Skeletal muscle satellite cell (primary cell): ENCODE data around the gene TDRD3.
"Not testable (repeated sequence)": the region's sequence is repeated elsewhere in the genome, so short reads cannot be mapped to it uniquely, and the experiment has no call there.

Source experiments
- H3K27me3 ChIP-seq: 2 replicates; pipeline ENCODE4 v1.7.0; 2013; ENCODE audit warnings: low read length; ENCODE audit not compliant: control insufficient read depth, insufficient read depth
- H3K36me3 ChIP-seq: 2 replicates; pipeline ENCODE4 v1.7.0; 2013; ENCODE audit warnings: mild to moderate bottlenecking, control low read depth, low read length; ENCODE audit not compliant: insufficient read depth
- H3K4me1 ChIP-seq: 2 replicates; pipeline ENCODE4 v1.7.0; 2013; ENCODE audit warnings: low read length; ENCODE audit not compliant: control insufficient read depth, insufficient read depth
- H3K4me2 ChIP-seq: 2 replicates; pipeline ENCODE4 v1.7.0; 2013; ENCODE audit warnings: mild to moderate bottlenecking, low read length
- H3K4me3 ChIP-seq: 2 replicates; pipeline ENCODE4 v1.7.0; 2013; ENCODE audit warnings: low read length
- H3K9ac ChIP-seq: 2 replicates; pipeline ENCODE4 v1.7.0; 2013; ENCODE audit warnings: mild to moderate bottlenecking, low read depth, low read length, moderate library complexity
- H3K9me3 ChIP-seq: replicated peaks from 2 replicates; pipeline ENCODE4 v1.7.0; 2013; ENCODE audit warnings: mild to moderate bottlenecking, control low read depth, low read length

Gene TDRD3

DNA sequence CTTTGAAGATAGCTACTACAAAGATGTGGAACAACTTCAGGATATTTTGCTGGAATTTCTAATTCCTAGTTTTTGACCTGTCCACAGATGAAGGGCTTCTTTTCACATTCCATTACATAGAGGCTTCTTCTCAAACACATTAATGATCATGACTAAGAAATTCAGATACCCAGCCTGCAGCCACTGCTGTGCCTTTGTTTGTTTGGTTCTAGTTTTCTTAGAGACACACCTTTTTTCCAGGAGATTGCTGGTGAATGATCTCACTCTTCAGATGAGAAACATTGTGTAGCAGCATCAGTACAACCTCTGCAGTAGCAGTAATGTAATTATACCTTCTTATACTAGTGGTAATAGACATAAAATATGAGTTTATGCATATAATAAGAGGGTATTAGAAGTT, 5.0 kb downstream of the TDRD3 start:
- no peaks in the 10 kb centered on the region for H3K9me3 ChIP-seq
- H3K4me1 ChIP-seq = peaks cover 14% of the 10 kb centered on the region
- no peaks in the 10 kb centered on the region for H3K36me3 ChIP-seq
- no peak overlapping the region for H3K4me3 ChIP-seq
- no peak overlapping the region for H3K9ac ChIP-seq
- H3K4me2 ChIP-seq = no peak overlapping the region
- H3K27me3 ChIP-seq = no peaks in the 10 kb centered on the region

DNA sequence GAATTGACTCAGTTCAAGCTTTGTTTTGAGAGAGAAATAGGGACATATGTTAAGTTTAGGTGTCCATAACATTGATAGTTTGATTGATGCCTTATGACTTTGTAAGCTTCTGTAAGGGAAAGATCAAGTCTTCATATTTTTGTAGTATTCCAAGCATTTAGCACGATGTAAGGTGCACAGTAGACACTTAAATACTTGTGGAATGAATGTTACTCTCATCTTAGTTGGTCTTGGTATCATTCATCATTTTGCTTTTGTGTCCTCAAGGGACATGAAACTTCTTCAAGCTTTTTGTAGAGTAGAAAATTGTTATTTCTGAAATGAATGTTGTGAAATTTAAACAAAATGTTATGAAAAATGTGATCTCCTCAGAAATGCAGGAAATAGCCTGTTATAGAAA, 10.1 kb downstream of the TDRD3 start:
- Histone ChIP-seq H3K4me2 (no peak overlapping the region), H3K4me1 (no peaks in the 10 kb centered on the region), H3K36me3 (no peaks in the 10 kb centered on the region), H3K27me3 (no peaks in the 10 kb centered on the region), H3K4me3 (no peak overlapping the region), H3K9ac (no peak overlapping the region), H3K9me3 (no peaks in the 10 kb centered on the region)

DNA sequence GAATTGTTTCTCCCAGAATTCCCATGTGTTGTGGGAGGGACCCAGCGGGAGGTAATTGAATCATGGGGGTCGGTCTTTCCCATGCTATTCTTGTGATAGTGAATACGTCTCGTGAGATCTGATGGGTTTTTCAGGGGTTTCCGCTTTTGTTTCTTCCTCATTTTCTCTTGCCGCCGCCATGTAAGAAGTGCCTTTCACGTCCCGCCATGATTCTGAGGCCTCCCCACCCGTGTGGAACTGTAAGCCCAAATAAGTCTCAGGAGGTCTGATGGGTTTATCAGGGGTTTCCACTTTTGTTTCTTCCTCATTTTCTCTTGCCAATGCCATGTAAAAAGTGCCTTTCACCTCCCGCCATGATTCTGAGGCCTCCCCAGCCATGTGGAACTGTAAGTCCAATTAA, 10.8 kb downstream of the TDRD3 start:
- not testable (repeated sequence) for H3K4me3 ChIP-seq, H3K27me3 ChIP-seq, H3K9me3 ChIP-seq, H3K36me3 ChIP-seq, H3K4me1 ChIP-seq, H3K9ac ChIP-seq, H3K4me2 ChIP-seq

DNA sequence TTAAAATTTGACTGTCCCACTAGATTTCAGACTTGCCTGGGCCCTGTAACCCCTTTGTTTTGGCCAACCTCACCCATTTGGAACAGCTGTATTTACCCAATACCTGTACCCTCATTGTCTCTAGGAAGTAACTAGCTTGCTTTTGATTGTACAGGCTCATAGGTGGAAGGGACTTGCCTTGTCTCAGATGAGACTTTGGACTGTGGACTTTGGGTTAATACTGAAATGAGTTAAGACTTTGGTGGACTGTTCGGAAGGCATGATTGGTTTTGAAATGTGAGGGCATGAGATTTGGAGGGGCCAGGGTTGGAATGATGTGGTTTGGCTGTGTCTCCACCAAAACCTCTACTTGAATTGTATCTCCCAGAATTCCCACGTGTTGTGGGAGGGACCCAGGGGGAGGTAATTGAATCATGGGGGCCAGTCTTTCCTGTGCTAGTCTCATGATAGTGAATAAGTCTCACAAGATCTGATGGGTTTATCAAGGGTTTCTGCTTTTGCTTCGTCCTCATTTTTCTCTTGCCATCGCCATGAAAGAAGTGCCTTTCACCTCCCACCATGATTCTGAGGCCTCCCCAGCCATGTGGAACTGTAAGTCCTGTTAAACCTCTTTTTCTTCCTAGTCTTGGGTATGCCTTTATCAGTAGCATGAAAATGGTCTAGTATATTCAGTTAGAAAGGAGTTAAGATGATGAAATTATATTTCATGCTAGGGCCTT, 12.7 kb downstream of the TDRD3 start:
- H3K4me1 ChIP-seq, H3K4me2 ChIP-seq, H3K9ac ChIP-seq, H3K27me3 ChIP-seq, H3K9me3 ChIP-seq, H3K36me3 ChIP-seq, H3K4me3 ChIP-seq: not testable (repeated sequence)

DNA sequence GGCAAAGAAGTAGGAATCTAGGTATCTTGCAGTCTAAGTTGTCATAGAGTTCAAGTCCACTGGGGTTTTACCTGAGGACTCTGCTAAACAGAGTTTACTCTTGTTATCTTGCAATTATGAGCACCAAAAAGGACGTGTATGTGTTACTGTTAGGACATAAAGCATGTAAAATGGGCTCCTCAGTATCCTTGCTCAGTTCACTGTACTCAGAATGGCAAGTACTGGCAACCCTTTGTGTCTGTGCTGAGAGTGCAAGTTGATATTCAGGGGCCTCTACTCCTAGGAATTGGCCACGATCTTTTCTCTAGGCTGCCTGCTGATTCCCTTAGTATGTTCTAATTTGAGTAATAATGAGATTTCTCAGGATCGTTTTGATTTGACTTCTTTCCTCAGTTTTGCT, 13.3 kb downstream of the TDRD3 start:
- no peaks in the 10 kb centered on the region for H3K4me1 ChIP-seq
- no peak overlapping the region for H3K4me3 ChIP-seq
- H3K9ac ChIP-seq = no peak overlapping the region
- H3K9me3 ChIP-seq = no peaks in the 10 kb centered on the region
- no peak overlapping the region for H3K4me2 ChIP-seq
- no peaks in the 10 kb centered on the region for H3K27me3 ChIP-seq
- H3K36me3 ChIP-seq = no peaks in the 10 kb centered on the region

DNA sequence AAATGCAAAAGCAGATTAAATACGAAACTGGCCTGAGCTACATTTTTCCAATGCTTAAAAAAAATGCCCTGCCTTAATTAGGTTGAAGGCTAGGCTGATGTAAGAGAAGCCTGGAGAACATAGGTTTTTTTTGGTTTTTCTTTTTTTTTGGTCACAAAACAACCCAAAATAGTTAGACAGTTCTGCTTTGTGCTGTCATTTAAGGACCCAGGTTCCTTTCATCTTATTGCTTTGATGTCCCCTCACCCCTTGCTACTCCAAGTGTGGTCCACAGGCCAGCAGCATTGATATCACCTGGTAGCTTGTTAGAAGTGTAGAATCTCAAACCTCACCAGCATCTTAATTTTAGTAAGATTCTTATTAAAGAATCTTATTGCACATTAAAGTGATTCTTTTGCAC, 14.4 kb downstream of the TDRD3 start:
- Histone ChIP-seq H3K4me3 (no peak overlapping the region), H3K9ac (no peak overlapping the region)

DNA sequence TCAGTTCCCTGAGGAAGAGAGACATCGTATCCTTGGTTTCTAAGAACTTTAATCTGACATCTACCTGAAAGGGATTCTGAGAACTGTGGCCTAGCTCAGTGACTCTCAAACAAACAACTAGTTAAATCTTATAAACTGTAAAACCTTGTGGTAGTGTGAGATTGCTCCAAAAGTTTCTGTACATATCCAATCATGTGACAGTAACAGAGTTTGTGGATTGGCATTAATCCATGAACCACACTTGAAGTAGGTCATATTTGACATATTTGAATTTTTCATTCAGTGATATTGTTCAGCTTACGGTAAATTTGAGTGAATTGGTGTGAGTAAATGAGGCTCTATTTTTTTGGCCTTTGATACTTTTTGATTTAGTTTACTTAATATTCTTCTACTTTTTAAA, 15.0 kb downstream of the TDRD3 start:
- H3K36me3 ChIP-seq = no peaks in the 10 kb centered on the region
- no peak overlapping the region for H3K4me3 ChIP-seq
- H3K27me3 ChIP-seq = no peaks in the 10 kb centered on the region
- no peaks in the 10 kb centered on the region for H3K9me3 ChIP-seq
- H3K9ac ChIP-seq = no peak overlapping the region
- H3K4me1 ChIP-seq = no peaks in the 10 kb centered on the region
- H3K4me2 ChIP-seq = no peak overlapping the region

More for the DNA sequence above, 14.4 kb downstream of the TDRD3 start:
- no peaks in the 10 kb centered on the region for H3K36me3 ChIP-seq
- no peak overlapping the region for H3K4me2 ChIP-seq
- no peaks in the 10 kb centered on the region for H3K9me3 ChIP-seq
- no peaks in the 10 kb centered on the region for H3K27me3 ChIP-seq
- H3K4me1 ChIP-seq = no peaks in the 10 kb centered on the region

DNA sequence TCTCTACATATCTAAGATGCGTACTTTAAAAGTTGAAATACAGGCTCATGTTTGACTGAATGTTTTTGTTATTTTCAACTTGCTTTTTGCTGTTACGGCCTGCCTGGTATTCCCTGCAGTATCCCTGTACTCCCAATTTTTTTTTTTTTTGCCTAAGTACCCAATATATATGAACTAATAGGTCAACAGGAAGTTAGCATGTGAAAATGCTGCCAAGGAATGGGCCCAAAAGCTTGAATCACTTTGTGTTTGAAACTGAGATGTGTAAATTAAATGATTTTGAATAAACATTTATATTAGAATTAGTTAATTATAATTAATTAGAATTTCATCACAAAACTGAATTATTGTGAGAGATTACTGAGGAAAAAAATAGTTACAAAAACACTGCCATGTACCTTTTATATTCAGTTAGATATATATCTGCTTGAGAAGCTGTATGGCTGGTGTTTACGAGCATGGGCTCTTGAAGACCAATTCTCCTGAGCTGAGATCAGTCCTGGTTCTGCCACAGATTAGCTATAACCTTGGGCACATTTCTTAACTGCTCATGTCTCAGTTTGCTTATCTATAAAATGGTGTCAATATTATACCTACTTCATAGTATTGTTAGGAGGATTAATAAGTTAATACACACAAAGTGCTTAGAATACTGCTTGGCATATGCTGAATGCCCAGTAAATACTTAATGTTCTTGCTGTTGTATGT, 16.0 kb downstream of the TDRD3 start:
- no peaks in the 10 kb centered on the region for H3K9me3 ChIP-seq
- H3K4me1 ChIP-seq = no peaks in the 10 kb centered on the region
- H3K9ac ChIP-seq = no peak overlapping the region
- H3K4me3 ChIP-seq = no peak overlapping the region
- H3K36me3 ChIP-seq = no peaks in the 10 kb centered on the region
- no peak overlapping the region for H3K4me2 ChIP-seq
- no peaks in the 10 kb centered on the region for H3K27me3 ChIP-seq

DNA sequence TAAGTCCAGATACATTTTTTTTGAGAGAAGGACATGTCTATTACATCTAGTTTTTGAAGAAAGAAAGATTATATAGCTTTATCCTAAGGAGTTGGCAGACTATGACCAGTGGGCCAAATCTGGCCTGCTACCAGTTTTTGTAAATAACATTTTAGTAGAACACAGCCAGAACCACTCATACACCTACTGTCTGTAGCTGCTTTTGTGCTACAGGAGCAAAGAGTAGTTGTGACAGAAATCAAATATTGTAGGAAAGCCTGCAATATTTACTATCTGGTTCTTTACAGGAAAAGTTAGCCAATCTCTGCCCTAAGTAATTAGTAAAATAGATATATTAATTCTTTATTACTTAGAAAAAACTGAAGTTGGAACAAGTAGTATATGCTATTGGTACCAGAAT, 17.2 kb downstream of the TDRD3 start:
- H3K36me3 ChIP-seq = no peaks in the 10 kb centered on the region
- H3K27me3 ChIP-seq = no peaks in the 10 kb centered on the region
- no peak overlapping the region for H3K4me2 ChIP-seq
- H3K4me1 ChIP-seq = no peaks in the 10 kb centered on the region
- H3K4me3 ChIP-seq = no peak overlapping the region
- no peaks in the 10 kb centered on the region for H3K9me3 ChIP-seq
- H3K9ac ChIP-seq = no peak overlapping the region

DNA sequence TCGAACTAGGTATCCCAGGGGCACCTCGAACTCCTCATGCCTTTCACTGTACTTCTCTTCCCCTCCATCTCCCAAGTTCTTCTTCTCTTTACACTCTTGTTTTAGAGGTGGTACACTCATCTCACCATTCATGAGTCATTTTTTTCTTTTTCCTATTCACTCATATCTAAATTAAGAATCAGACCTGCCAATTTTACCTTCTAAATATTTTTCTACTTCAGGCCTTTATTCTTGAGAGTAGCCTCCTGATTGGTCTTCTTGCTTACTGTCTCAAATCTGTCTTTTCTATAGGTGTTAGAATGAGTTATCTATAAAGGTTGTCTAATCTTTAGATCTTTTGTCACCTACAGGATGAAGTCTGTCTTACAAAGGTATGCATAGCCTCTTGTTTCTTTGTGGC, 20.7 kb downstream of the TDRD3 start:
- Histone ChIP-seq H3K4me3 (no peak overlapping the region), H3K9me3 (no peaks in the 10 kb centered on the region), H3K36me3 (no peaks in the 10 kb centered on the region), H3K4me2 (no peak overlapping the region), H3K9ac (no peak overlapping the region), H3K4me1 (no peaks in the 10 kb centered on the region), H3K27me3 (no peaks in the 10 kb centered on the region)

DNA sequence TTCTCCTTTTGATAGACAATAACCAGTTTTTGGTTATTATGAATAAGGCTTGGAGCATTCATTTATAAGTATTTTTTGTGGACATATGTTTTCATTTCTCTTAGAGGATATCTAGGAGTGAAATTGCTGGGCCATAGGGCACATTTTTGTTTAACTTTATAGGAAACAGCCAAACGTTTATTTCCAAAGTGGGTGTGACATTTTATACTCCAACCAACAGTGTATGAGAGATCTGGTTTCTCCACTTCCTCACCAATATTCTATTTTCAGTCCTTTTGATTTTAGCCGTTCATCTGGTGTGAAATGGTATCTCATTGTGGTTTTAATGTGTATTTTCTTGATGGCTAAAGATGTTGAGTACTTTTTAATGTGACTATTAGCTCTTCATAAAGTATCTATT, 21.9 kb downstream of the TDRD3 start:
- Histone ChIP-seq H3K36me3 (no peaks in the 10 kb centered on the region), H3K4me1 (no peaks in the 10 kb centered on the region), H3K9me3 (no peaks in the 10 kb centered on the region), H3K4me3 (no peak overlapping the region), H3K27me3 (no peaks in the 10 kb centered on the region), H3K9ac (no peak overlapping the region), H3K4me2 (no peak overlapping the region)

DNA sequence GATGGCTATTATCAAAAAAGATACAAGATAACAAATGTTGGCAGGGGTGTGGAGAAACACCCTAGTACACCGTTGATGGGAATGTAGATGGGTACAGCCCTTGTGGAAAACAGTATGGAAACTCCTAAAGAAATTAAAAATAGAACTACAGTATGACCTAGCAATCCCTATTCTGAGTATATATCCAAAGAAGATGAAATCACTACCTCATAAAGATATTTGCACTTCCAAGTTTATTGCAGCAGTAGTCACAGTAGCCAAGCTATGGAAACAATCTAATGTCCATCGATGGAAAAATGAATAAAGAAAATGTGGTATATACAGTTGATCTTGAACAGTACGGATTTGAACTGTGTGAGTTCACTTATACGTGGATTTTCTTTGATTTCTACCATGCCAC, 28.3 kb downstream of the TDRD3 start:
- H3K27me3 ChIP-seq = no peaks in the 10 kb centered on the region
- H3K36me3 ChIP-seq = no peaks in the 10 kb centered on the region
- H3K9me3 ChIP-seq = no peaks in the 10 kb centered on the region
- no peak overlapping the region for H3K4me3 ChIP-seq
- H3K9ac ChIP-seq = no peak overlapping the region
- no peaks in the 10 kb centered on the region for H3K4me1 ChIP-seq
- H3K4me2 ChIP-seq = no peak overlapping the region
